GM18508 (cell line): ENCODE results near the gene HS6ST1.
A peak's percentile ranks its signal among the peaks of the same experiment; 100 is the strongest.
"Not testable (repeated sequence)": the region's sequence is repeated elsewhere in the genome, so short reads cannot be mapped to it uniquely, and the experiment has no call there.

Experiments
- ATAC-seq: cut with Tn5 transposase; IDR thresholded peaks from one replicate; pipeline ENCODE4 v1.9.1; 2021; ENCODE audit warnings: moderate number of reproducible peaks; ENCODE audit not compliant: insufficient read depth, unreplicated experiment

HS6ST1 gene

DNA sequence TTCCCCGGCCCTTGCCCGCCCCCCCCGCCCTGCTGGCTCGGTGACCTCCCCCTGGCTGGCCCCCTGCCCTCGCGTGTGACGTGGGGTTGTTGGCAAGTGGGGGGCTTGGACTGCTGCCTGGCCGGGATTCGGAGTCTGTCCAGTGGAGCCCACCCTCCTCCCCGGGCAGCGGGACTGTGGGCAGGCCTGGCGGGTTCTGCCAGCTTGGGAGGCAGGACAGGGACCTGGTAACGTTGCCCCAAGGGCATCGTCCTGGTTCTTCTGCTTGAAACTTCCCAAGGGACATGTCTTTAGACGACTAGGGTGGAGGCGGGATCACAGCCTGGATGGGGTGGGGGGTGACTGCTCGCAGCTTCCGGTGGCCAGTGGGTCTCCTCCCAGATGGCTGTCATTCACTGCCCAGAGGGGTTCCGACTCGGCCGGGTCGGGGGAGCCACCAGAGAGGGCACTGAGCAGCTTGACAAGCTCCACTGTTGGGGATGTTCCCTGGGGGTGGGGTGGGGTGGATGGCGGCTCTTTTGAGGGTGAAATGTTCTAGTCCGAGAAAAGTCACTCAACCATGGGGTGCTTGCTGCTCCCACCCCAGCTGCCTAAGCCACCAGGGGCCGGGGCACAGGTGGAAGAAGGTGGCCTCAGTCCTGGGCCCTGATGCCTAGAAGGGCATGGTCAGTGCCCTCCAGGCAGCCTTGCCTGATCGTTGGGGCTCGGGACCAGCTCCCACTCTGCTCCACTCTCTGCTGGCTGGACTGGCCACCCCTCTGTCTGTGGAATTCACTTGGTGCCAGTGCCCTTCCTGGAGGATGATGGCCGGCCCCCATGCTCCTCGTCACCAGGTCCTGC, 4.3 kb upstream of the HS6ST1 start:
- no peak for ATAC-seq

DNA sequence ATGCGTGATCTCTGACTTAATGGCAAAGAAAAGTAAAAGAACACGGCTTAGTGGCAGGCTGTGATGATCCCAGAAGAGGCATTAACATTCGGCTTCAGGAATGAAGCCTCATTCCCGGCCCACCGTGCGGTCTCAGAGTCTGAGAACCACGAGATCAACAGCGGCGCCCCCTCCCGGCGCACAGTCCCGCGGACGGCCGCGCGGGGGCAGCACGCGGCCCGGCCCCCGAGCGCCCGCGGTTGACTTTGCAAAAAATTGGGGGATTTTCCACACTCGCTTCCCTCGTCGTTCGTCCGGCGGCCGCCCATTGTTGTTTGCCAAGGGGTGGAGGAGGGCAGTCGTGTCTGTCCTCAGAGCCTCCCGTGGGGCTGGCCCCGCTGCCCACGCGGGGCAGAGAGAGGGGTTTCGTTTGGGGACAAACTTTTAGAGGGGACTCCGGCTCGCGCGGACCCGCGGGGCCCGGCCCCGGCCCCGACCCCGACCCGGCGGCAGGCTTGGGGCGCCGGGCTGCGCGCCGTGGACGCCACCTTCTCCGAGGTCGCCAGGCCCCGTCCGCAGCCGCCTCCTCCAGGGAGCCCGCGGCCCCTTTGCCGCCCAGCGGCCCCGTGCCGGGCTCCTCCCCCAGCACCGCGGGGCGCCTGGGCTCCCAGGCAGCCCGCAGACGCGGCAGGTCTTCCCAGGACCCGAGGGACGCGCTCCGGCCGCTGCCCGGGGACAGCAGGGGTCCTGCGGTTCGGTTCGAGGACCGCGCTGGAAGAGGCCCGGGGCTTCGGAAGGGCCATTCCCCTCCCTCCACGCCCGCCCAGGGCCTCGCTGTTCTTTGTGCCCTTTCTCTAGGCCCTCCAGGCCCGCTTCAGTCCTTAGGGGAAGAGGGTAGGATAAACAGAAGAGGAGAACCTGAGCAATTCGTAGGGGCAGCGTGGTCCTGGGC, 3.4 kb upstream of the HS6ST1 start:
- ATAC-seq: peak; percentile 31

DNA sequence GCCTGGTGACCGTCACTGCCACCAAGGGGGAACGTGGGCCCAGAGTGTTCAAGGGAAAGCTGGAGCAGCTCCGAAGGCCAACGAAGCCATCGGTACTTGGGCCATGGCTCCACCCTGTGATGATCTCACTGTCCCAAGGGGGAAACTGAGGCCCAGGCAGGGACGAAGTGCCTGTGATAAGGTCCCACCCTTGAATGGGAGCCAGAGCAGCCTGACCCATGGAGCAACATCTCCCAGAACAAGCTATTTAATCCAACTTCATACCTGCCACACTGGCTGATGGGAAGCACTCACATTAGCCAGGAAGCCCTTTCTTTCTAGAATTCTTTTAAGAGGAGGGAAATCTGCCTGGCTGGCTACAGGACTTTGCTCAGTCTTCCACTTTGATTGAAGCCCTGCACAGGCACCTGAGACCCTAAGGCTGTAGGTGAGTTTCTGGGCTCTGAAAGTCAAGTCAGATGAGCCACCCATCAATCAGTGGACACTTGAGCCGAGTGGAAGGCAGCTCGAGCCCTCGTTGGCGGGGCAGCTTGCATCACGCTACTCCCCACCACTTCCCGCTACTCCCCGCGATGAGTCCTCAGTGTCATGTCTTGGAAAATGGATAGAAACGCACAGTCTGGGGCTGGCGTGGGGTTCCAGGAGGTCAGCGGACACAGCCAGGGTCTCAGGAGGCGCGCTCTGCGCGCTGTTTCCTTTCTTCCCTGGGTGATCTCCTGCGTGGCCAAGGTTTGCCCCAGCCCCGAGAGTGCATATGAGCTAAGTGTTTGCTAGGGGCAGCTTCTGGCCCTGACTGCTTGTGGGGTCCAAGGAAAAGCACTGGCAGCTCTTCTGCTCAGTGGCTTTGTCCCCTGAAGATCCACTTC, 2.5 kb upstream of the HS6ST1 start:
- no peak for ATAC-seq

DNA sequence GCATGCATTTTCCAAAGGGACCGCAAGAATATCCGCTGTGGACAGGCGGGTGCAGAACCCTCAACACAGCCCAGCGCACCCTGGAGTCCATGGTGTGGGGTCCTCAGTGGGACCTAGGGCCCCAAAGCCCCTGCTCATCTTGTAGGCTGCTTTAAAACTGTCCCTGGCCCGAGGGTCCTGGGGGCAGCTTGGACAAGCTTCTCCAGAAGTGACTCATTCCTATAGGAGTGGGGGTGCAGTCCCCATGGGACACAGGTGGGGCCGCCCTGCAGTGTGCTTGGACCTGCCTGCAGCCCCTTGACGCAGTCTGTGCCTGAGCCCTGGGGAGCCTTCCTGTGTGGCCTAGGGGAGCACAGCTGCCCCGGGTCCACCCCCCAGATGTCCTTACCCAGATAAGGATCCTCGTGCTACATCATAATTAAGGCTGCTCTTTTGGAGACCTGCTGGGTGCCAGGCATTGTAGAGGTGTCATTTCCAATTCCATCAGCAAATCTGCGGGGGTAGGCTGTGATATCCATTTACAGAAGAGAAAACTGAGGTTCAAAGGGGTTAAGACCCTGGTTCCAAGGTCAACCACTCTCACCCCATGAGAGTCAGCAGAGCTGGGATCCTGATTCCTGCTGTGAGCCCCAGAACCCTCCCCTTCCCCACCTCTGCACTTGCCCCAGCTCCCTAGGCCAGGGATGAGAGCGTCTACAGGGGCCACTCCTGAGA, 1.7 kb upstream of the HS6ST1 start:
- ATAC-seq: no peak

GRCh38 chr2:128319631-128320191, 1.0 kb upstream of the HS6ST1 start:
- ATAC-seq: no peak

GRCh38 chr2:128318245-128318644, 423 bp downstream of the HS6ST1 start:
- not testable (repeated sequence) for ATAC-seq

DNA sequence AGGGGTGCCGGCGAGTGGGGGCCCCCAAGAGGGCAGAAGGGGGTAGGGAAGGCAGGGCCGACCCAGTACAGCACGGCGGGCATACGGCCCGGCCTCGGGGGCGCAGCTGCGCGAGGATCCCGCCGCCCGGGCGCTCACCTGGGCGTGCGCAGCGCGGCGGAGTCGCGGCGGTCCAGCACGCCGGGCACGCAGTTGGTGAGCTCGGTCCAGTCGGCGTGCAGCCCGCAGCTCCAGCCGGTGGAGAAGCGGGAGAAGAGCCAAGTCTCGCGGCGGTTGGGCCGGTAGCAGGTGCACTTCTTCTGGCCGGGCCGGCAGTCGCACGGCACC, 806 bp downstream of the HS6ST1 start:
- not testable (repeated sequence) for ATAC-seq

GRCh38 chr2:128317181-128317898, 1.3 kb downstream of the HS6ST1 start:
- no peak for ATAC-seq

DNA sequence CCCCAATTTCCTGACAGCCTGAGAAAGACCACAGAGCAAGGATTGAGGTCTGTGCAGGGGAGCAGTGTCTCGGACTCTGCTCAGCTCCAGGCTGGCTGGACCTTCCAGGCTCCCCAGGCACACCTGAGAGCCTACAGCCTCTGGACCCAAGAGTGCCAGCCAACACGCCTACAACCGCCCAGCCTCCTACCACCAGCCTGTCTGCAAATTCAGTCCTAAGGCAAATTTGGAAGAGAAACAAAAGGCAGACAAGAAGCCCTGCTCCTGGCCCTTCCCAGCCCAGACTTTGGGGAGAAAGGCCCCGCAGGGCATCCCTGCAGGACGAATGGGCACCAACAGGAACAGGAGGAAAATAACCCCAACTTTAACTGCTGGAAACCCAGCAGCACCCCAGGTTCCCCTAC, 1.9 kb downstream of the HS6ST1 start:
- ATAC-seq: no peak

DNA sequence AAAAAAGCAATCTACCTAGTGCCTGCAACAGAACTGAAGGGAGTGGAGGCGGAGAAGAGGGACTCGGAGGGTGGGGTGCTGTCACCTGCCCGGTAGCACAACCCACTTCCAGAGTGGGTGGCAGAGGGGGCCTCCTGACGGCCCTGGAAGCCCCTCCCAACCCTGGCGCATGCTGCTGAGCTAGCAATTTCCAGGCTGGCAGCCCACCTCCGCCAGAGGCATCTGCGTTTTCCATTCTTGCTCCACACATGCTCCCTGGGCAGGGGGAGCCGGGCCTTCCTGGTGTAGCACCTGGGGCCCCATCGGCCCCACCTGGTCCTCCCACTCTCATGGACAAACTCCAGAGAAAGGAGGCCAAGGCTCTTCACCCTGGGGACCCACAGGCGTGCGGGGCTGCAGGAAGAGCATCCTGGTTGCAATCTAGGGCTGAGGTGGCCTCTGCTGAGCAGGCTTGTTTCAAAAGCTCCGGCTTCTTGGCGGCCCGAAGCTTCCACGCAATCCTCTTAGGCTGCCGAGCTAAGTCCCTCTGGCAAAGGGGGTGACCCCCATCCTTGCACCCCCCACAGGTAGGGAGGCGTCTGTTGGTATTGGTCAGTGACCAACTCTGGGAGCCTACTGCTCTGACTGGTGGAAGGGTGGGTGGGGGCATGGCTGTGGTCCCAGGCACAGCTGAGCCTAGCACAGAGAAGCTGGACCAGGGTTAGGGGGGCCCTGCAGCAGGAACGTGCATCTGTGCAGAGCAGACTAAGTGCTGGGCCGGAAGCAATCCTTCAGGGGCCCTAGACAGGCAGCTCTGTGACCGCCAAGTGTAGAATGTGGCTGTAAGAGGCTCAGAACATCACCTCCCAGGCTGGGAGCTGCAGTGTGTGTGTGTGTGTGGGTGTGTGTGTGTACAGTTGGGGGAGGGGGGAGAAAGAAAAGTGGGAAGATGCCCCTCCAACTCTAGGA, 2.6 kb downstream of the HS6ST1 start:
- ATAC-seq: no peak

GRCh38 chr2:128315122-128315828, 3.4 kb downstream of the HS6ST1 start:
- ATAC-seq: no peak

GRCh38 chr2:128314348-128315121, 4.1 kb downstream of the HS6ST1 start:
- no peak for ATAC-seq

DNA sequence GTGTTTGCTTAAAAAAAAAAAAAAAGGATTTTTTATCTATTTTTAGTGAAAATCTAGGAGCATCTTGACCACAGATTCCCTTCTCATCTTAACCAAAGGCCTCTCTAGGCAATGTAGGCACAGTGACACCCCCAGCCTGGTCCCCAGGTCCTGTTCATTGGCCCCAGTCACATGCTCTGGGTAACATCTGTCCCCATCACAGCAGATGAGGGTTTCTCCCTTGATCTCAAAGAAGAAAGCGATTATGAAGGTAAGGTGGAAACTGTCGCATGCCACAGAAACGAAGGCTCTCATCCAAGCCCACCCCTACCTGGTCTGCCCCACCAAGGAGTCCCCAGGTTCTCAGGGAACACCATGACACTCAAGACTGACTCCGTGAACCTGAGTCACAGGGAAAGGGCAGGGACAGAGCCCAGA, 4.7 kb downstream of the HS6ST1 start:
- ATAC-seq: no peak

- ATAC-seq: no peak
These were observed 5.4 kb downstream of the HS6ST1 start for GRCh38 chr2:128313091-128313836.

DNA sequence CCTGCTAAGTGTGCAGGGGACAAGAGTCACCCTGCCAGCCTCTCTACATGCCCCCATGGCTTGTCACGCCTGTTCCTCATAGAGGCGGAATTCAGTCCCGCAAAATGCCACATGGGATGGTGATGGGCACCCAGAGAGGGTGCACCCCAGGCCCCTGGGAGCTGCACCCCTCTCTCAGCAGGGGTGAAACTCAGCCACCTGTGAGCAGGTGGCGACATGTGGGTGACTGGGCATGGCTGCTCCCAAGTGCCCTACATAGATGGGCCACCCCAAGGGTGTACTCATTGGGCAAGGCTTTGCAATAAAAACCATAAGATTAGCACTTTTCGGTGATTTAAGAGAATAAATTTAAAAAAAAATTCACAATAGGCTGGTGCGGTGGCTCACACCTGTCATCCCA, 6.3 kb downstream of the HS6ST1 start:
- no peak for ATAC-seq
